GF-D8 (cell line): ENCODE measurements around the gene FUS.
A peak's percentile ranks its signal among the peaks of the same experiment; 100 is the strongest.
"Not testable (repeated sequence)": the region's sequence is repeated elsewhere in the genome, so short reads cannot be mapped to it uniquely, and the experiment has no call there.

Experiments used
- DNase-seq: peaks from one replicate; lab custom pipeline; 2025; lab: John Stamatoyannopoulos, UW

The FUS gene

DNA sequence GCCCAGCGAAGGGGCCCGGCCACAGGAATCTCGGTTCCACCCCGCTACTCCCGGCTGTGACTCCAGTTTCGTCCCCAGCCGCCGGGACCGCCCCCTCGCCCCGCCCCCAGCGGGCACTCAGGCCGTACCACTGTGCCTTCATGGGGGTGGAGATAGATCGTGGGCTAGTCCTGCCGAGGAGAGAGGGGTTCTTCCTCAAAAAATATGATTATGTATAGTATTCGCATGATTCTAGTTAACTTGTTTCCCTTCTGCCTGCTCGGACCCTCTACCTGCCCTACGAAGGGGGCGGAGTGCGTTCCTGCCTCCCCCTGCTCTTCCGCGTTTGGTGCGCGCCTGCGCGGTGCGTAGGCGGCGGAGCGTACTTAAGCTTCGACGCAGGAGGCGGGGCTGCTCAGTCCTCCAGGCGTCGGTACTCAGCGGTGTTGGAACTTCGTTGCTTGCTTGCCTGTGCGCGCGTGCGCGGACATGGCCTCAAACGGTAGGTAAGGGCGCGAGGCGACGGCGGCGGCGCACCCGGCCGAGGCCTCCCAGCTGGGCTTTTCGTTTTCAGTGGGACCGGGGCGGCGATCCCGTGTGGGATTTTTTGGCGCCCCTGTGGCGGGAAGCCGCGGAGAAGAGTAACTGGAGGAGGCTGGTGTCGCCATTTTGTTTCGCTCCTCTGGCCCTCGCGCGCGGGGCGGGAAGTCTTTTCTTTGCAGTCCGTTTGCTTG, at the start of gene FUS:
Gene FUS (plus strand): TSS at position 393 of the 713 bp plus-strand sequence. CDS start 76 bp downstream, at position 469.
- DNase-seq: peak; percentile 68

DNA sequence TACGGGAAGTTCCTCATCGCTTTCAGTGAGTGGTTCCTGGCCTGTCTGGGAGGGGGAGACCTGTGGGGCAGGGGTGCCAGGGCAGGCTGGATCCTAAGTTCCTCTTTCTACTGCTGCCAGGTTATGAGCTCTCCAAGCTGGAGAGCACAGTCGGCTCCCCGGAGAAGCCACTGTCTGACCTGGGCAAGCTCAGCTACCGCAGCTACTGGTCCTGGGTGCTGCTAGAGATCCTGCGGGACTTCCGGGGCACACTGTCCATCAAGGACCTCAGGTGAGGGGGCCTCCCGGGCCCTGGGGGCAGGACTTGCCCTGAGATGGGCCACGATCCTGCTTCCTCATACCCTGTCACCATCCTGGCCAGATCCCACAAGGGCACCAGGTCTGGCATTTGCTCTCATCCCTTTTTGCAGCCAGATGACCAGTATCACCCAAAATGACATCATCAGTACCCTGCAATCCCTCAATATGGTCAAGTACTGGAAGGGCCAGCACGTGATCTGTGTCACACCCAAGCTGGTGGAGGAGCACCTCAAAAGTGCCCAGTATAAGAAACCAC, 49.5 kb upstream of the FUS start:
- DNase-seq: peak; percentile 58

DNA sequence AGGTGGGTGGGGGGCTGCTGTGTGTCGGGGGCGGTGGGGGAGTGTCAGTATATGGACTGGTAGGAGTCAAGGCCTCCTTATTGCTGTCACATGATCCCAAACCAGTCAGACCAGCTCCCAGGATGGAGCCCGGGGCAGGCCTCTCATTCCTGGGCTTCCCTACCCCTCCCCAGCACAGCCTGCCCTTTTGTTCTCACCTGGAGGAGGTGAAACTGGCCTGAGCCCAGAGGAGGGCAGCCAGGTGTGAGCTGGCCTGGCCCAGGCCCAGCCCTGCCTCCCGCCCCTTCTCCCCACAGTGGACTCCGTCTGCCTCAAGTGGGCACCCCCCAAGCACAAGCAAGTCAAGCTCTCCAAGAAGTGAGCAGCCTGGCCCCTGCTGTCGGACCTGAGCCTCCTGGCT, 49.0 kb upstream of the FUS start:
- DNase-seq: no peak

DNA sequence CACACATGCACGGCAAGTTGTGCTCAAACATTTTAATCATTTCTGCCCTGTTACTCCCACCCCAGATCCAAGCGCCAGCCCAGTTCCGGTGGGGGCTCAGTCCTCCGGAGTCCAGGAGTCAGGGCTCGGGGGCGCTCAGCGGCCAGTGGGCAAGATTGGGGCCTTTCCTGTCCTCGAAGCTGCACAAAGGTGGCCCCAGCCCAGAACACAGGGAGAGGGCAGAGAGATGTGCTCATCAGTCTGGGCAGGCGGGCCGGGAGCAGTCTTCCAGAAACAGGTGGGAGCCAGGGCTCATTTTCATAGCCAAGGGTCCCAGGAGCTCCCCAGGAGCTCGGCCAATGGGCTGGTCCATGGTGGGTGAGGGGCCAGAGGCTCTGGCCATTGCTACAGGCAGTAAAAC, 48.5 kb upstream of the FUS start:
- no peak for DNase-seq

DNA sequence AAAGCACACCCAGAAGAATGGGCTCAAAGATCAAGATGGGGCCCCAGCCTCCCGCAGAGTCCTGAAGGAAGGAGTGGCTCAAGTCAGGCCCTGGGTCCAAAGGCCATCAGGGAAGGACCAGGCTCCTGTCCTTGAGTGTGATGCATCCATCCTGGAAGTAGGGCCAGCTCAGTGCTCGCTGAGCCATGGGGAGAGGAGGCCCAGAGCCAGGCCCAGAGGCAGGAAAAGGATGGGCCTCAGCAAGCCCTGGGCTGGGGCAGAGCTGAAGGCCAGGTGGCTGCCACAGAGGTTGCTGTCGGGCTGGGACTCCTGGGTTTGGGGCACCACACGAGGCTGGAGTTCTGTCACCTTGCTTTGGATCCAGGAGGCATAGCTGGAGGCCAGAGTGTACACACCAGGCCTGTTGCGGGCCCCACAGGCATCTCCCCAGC, 48.1 kb upstream of the FUS start:
- DNase-seq: no peak

DNA sequence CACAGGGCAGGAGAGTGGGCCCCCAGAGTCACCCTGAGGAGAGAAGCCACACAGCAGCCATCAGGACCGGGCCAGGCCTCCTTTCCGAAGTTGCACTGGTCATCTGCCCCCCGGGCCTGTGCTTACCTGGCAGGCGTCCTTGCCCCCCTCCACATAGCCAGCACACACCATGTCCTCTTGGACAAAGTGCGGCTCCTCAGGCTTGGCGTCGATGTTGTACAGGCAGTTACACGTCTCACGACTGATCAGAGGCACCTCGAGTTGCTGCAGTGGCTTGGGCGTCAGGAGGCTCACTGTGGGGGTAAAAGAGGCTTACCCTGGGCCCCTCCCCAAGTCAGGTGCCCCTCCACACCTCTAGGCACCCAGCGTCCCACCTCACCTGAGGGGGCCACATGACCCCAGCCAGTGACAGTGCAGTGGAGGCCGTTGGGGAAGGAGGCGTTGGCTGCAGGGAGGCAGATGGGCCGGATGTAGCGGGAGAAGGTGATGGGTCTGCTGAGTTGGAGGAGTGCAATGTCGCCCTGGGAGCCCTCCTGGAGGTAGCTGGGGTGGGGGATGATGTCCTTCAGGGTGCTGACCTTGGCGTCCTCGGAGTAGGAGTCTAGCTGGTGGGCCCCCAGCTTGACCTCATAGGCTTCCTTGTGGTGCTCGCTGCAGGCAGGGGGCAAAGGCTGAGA, 47.5 kb upstream of the FUS start:
- no peak for DNase-seq

DNA sequence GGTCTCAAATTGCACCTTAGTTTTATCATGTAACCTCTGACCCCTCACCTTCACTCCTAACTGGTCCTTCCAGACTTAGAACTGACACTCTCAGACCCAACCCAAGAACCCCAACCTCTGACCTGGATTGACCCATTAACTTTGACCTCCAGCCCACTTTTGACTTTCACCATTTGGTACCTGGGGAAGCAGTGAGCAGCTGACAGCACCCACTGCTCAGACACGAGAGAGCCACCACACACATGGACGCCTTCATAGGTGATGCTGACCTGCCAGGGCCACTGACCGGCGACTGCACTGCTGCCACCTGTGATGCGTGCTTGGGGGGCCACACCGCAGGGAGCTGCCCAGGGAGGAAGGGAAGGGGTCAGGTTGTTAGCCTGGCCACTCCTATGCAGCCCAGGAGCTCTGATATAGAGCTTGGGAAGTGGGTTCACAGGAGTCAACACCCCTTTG, 46.9 kb upstream of the FUS start:
- no peak for DNase-seq

DNA sequence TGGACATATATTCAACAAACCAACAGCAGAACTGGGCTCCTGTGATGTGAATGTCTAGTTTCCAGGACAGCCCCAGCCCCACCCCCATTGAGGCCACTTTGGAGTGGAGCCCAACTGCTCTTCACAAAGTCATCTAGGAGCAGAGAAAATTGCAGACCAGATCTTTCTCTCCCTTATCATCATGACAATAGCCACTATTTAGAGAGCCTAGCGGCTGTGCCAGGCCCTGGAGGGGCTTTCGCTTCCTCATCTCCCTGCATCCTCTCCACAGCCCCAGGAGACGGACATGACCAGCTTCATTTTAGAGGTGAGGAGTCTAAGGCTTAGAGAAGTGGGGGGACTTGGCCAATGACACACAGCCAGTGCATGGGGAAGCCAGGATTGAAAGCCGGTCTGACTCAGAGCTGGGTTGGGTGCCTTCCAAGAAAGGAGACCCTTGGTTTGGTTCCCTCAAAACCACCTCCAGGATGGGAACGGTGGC, 45.8 kb upstream of the FUS start:
- no peak for DNase-seq

DNA sequence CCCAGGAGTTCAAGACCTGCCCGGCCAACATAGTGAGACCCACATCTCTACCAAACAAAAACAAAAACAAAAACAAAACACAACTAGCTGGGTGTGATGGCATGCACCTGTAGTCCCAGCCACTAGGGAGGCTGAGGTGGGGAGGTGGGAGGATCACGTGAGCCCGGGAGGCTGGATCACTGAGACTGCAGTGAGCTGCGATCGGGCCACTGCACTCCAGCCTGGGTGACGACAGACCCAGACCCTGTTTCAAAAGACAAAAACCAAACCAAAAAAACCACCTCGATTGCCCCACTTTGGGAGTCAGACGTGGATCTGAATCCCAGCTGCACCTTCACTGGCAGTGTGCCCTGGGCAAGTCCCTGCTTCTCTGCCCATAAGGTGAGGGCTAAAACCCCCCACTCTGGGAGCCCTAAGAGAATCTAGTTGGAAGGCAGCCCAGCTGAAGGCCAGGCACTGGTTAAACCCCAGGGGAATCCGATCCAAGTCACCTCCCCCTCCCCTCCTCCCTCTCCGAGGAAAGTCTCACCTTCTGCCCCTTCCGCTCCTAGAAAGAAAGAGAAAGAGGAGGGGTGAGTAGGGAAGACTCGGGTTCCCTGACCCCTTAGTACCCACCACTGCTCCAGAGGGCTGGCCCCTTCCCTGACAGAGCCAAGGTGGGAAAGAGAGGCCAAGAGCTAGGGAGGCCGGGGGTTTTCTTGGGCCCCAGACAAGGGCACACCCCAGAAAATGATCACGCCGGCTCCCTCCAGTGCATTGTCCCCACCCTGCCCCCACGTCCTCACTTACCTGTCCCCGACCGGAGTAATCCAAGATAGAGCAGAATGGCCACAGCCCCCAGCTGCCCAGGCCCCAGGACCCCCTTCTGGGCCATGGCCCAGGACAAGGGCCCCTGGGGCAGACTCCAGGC, 45.1 kb upstream of the FUS start:
- DNase-seq: peak; percentile 50

DNA sequence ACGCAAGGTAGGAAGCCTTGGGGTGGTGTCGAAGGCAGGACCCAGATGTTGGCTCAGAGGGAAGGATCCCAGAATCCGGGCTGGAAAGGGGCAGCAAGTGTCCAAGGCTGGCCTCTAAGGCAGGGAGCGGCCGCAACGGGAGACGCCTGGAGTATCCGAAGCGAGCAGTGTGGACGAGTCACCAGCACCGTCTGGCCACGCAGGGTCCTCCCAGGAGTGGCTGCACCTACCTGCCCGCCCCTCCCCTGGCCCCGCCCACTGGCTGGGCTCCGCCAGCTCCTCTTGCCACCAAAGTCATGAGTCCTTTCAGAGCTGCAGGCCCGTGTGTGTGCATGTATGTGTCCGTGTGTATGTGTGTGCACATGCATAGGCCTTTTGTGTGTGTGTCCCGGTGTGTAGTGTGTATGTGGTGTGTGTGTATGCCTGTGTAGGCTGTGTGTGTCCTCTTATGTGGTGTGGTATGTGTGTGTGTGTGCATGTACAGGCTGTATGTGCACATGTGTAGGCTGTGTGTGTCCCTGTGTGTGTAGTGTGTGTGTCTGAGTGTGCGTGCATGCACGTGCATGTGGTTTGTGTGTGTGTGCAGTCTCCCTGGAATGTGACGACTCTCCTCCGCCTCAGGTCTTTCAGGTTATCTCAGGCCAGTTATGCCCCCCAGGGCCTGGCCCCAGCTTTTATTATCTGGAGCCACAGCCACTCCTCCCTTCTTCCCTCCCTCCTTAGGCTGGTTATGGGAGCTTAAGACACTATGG, 44.2 kb upstream of the FUS start, which contains the start of gene PRSS8:
Gene PRSS8 (minus strand): TSS at position 193 of the 752 bp plus-strand sequence. CDS start 229 bp downstream, outside the sequence.
- no peak for DNase-seq

DNA sequence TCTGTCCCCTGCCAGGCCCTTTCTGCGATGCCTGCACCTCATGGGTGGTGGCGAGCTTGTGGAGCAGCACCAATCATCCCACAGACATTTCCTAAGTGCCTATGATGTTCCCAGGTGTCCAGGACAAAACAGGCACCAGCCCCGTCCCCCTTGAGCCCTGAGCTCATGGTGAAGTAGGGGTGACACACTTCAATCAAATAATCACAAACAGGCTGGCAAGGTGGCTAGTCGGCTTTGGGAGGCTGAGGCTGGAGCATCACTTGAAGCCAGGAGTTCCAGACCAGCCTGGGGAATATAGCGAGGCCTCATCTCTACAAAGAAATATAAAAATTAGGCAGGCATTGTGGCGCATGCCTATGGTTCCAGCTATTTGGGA, 43.7 kb upstream of the FUS start:
- DNase-seq: no peak

DNA sequence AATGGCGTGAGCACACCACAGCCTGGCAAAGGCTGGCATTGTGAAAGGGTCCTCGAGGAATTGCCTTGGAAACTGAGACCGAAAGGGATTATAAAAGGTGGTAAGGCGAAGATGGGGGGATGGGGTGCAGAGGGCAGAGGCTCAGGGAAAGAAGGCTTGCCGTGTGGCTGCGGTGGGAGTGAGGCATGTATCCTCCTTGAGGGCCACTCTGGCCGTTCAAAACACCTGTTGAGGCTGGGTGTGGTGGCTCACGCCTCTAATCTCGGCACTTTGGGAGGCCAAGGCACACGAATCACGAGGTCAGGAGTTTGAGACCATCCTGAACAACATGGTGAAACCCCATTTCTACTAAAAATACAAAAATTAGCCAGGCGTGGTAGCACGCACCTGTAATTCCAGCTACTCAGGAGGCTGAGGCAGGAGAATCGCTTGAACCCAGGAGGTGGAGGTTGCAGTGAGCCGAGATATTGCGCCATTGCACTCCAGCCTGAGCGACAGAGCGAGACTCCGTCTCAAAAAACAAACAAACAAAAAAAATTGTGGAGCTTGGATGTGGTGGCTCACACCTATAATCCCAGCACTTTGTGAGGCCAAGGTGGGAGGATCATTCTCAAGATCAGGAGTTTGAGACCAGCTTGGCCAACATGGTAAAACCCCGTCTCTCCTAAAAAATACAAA, 43.0 kb upstream of the FUS start:
- not testable (repeated sequence) for DNase-seq

DNA sequence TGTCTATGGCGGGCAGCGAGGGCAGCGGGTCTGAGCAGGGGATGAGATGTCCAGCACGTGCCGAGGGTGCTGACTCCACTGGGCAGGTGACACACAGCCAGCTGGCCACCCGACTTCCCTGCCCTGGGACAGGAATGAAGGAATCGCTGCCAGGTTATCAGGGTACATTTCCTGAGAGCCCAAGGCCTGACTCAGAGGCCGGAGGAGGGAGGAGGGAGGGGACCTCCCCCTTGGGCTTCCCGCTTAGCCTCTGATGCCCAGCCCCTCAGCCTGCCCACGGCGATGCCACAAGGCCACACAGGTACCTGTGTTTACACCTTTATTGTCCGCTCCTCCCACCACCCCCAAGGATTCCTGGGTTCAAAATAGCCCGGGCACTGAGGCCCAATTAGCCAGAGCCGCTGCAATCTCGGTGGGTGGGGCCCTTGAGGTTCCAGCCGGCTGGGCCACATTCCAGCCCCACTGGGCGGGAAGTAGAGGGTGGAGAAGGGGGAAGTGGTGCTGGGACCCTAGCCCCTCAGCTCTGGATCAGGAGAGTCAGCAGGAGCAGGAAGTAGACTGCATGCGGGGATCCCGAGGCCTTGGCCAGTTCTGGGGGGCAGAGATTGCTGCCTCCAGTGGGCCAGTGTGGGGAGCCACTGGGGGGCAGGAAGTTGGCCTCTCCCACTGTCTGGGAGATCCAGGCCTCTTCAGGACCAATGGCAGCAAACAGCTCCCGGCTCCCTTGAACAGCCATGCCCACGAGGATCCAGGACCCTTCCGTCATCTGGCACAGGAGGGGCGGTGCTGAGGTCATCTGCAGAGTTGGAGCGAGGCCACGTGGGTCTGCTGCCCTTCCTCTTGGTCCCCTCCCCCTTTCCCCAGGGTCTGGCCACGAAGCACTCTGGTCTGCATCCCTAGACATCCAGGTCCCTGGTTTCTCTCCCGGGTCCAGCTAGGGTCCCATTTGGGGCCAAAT, 41.0 kb upstream of the FUS start:
- no peak for DNase-seq

DNA sequence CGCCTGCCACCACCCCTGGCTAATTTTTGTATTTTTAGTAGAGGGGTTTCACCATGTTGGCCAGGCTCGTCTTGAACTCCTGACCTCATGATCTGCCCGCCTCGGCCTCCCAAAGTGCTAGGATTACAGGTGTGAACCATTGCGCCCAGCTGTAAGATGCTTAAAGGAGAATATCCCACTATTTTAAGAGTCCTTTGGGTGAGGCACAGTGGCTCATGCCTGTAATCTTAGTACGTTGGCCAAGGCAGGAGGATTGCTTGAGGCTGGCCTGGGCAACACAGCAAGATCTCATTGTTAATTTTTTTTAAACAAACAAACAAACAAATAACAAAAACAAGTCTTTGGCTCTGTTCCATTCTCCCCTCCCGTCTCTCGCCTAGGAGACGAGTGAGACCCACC, 38.9 kb upstream of the FUS start:
- not testable (repeated sequence) for DNase-seq

DNA sequence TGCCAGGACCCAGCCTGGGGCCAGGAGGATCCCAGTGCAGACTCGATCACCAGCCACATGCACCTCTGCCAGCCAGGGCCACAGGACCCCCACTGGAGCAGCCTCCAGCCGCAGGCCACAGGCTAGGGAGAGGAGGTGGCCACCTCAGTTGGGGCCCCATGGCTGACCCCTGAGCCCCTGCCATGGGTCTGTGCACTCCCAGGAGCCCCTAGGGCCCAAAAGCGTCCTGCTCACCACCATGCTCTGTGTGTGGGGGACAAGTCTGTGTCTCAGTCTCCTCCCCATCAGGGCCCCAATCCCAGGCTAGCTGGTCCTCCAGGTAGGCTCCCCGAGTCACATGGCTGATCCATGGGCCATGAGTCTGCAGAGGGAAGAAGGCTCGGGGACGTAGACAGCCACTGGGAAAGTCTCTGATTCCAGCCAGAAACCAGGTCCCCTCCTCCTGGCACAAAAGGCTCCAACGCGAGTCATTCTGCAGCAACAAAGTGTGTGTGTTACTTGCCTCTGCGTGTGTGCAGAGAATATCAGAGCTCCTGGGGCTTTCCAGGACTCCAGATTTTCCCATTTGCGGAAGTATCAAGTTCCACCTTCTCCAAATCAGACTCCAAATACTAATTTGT, 38.3 kb upstream of the FUS start:
- DNase-seq: no peak

DNA sequence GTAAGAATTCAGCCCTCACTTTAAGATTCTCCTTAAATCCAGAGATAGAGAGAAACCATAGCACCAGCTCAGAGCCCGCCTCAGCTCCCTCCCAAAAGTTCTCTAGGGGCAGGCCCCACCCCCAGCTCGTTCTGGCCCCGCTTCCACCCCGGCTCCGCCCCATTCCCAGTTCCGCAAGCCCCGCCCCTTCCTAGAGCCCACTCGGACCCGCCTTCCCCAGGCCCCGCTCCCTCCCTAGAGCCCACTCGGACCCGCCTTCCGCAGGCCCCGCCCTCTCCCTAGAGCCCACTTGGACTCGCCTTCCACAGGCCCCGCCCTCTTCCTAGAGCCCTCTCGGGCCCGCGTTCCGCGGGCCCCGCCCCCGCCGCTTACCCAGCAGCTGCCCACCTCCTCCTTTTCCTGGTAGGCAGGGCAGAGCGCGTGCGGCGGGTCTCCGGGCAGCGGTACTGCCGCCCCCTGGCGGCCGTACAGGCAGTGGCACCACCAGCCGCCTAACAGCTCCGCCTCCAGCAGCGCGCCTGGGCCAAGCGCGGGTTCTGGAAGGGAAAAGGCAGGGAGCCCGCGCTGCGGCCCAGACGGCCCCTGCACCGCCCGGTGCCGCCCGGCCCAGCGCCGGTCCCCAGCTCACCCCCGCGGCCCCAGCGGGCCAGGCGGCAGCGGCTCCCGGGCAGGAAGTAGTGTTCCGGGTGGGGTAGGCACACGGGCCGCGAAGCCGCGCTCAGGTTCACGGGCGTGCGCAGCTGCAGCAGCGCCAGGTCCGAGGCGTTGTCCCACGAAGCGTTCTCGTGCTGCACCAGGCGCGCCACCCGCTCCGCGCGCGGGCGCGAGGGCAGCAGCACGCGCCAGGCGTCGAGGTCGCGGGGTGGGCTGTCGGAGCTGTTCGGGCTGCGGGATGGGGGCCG, 37.6 kb upstream of the FUS start:
- peak; percentile 94 for DNase-seq

DNA sequence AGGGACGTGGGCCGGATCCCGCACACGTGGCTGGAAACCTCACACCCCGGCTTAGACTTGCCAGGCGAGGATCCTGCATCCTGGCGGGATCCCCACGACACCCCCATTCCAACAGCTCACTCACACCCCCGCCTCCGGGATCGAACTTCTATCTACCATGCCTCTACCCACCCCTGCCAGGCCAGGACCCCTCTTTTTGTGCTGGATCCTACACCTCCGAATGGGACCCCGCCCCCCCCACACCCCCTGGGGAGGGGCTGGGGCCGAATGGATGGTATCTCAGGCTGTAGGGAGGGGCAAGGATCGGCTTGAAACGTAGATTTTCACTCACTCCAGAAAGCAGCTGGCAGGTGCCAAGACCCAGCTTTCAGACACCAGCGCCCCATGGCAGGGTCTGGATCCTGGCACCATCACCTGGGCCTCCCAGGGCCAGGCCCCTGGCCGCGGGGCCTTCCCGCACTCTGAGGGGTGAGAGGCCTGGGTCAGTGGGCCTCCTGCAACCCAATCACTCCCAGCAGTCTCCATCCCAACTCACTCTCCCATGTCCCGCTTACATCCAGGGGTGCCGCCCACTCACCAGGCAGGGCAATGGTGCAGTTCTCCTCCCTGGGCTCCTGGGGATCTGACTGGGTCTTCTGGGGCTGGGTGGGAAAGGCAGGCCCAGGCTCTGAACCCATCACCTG, 36.8 kb upstream of the FUS start:
- DNase-seq: no peak
